Fibroblast of upper back skin (primary cell): ENCODE results near the gene ANKFN1.
"Not testable (repeated sequence)": the region's sequence is repeated elsewhere in the genome, so short reads cannot be mapped to it uniquely, and the experiment has no call there.

Source experiments
- DNase-seq: peaks from one replicate; pipeline ENCODE4 v3.0.0-alpha.2; 2013

ANKFN1 gene

GRCh38 chr17:56359518-56359917, 206.2 kb downstream of the ANKFN1 start:
- DNase-seq, result no peak

GRCh38 chr17:56367366-56367765, 214.1 kb downstream of the ANKFN1 start:
- DNase-seq, result no peak

- DNase-seq, result no peak
Measured at GRCh38 chr17:56373981-56374833, 220.9 kb downstream of the ANKFN1 start.

- no peak for DNase-seq
Measured at GRCh38 chr17:56389356-56389755, 236.1 kb downstream of the ANKFN1 start.

- no peak for DNase-seq
Measured at GRCh38 chr17:56392321-56392720, 239.0 kb downstream of the ANKFN1 start.

GRCh38 chr17:56393156-56393555, 239.9 kb downstream of the ANKFN1 start:
- DNase-seq, result no peak

GRCh38 chr17:56395787-56396186, 242.5 kb downstream of the ANKFN1 start:
- no peak for DNase-seq

GRCh38 chr17:56407086-56407485, 253.8 kb downstream of the ANKFN1 start:
- DNase-seq, result no peak

GRCh38 chr17:56412356-56412755, 259.1 kb downstream of the ANKFN1 start:
- not testable (repeated sequence) for DNase-seq

- DNase-seq, result no peak
Measured at GRCh38 chr17:56416682-56417351, 263.5 kb downstream of the ANKFN1 start.

- DNase-seq, result no peak
Measured at GRCh38 chr17:56424005-56424404, 270.7 kb downstream of the ANKFN1 start.

- DNase-seq, result no peak
Measured at GRCh38 chr17:56424543-56425044, 271.3 kb downstream of the ANKFN1 start.

- DNase-seq, result no peak
Measured at GRCh38 chr17:56425483-56425882, 272.2 kb downstream of the ANKFN1 start.

GRCh38 chr17:56426901-56427300, 273.6 kb downstream of the ANKFN1 start:
- DNase-seq, result no peak

GRCh38 chr17:56431736-56432135, 278.5 kb downstream of the ANKFN1 start:
- DNase-seq, result no peak

- no peak for DNase-seq
Measured at GRCh38 chr17:56432443-56432842, 279.2 kb downstream of the ANKFN1 start.

GRCh38 chr17:56434610-56435009, 281.3 kb downstream of the ANKFN1 start:
- no peak for DNase-seq

- no peak for DNase-seq
Measured at GRCh38 chr17:56436142-56436541, 282.9 kb downstream of the ANKFN1 start.

- DNase-seq, result peak; percentile 57
Measured at GRCh38 chr17:56440419-56440818, 287.1 kb downstream of the ANKFN1 start.

GRCh38 chr17:56441308-56441707, 288.0 kb downstream of the ANKFN1 start:
- DNase-seq, result peak; percentile 91

- DNase-seq, result no peak
Measured at GRCh38 chr17:56445692-56446411, 292.6 kb downstream of the ANKFN1 start.

- peak; percentile 57 for DNase-seq
Measured at GRCh38 chr17:56447171-56447570, 293.9 kb downstream of the ANKFN1 start.

- no peak for DNase-seq
Measured at GRCh38 chr17:56448371-56448770, 295.1 kb downstream of the ANKFN1 start.
